ENCODE results near the gene BCKDK.

The BCKDK gene

GRCh38 chr16:31084584-31085302 is 23.4 kb upstream of the BCKDK start:
- no peak for DNase-seq (ENCODE audit: low read depth)
- no peak for TF ChIP-seq CTCF (IDR thresholded peaks at IDR 0.05; ENCODE audit: insufficient read depth, low read depth, low read length, missing control alignments)
- H3K4me3 ChIP-seq (ENCODE audit: low read length), result no peak overlapping the region

DNA sequence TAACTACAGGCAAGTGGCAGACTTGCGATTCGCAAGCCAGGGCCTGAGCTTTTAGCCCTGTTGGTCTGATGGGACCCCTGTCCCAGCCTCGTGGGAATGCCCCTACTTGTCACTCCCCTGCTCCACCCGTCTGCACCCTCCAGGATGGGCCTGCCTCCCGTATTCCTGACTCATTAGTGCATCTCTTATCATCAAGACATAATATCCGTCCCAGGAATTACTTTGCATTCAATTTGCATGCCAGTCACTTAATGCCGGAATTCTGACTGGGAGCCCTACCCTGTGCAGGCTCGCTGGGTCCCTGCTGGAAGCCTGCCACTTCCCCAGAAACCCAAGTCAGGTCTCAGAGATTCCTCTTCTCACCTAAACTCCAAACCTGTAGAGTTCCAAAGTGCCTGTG is 22.8 kb upstream of the BCKDK start:
- no peak for TF ChIP-seq CTCF (IDR thresholded peaks at IDR 0.05; ENCODE audit: insufficient read depth, low read depth, low read length, missing control alignments)
- DNase-seq (ENCODE audit: low read depth), result peak; percentile 58
- H3K4me3 ChIP-seq (ENCODE audit: low read length), result no peak overlapping the region

GRCh38 chr16:31085873-31086628 is 22.1 kb upstream of the BCKDK start:
- DNase-seq (ENCODE audit: low read depth), result no peak
- no peak for TF ChIP-seq CTCF (IDR thresholded peaks at IDR 0.05; ENCODE audit: insufficient read depth, low read depth, low read length, missing control alignments)
- H3K4me3 ChIP-seq (ENCODE audit: low read length), result no peak overlapping the region

DNA sequence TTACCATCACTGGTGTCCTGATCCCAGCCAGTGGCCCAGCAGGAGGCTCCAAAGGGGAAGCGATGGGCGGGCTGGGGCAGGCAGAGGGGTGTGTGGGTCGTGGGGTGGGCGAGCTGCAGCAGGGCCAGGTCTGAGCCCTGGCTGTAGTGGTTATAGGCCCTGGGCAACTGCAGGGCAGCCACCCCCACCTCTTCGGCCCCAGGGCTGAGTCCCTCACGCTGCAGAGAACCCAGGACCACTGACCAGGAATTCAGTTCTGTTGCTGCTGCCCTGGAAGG is 21.6 kb upstream of the BCKDK start:
- H3K4me3 ChIP-seq (ENCODE audit: low read length), result no peak overlapping the region
- no peak for TF ChIP-seq CTCF (IDR thresholded peaks at IDR 0.05; ENCODE audit: insufficient read depth, low read depth, low read length, missing control alignments)
- DNase-seq (ENCODE audit: low read depth), result no peak

GRCh38 chr16:31087481-31087880 is 20.7 kb upstream of the BCKDK start:
- DNase-seq (ENCODE audit: low read depth), result no peak
- TF ChIP-seq CTCF (IDR thresholded peaks at IDR 0.05; ENCODE audit: insufficient read depth, low read depth, low read length, missing control alignments), result no peak
- H3K4me3 ChIP-seq (ENCODE audit: low read length), result no peak overlapping the region

GRCh38 chr16:31087971-31088370 is 20.2 kb upstream of the BCKDK start:
- DNase-seq (ENCODE audit: low read depth), result no peak
- no peak for TF ChIP-seq CTCF (IDR thresholded peaks at IDR 0.05; ENCODE audit: insufficient read depth, low read depth, low read length, missing control alignments)
- no peak overlapping the region for H3K4me3 ChIP-seq (ENCODE audit: low read length)

Data from epithelial cell of esophagus (primary cell).